Vagina (tissue), 2 donors: Measurements from ENCODE around the gene GPM6B.

Source experiments
- CTCF ChIP-seq, 3 experiments: fragments of 450-650 bp in 2 of 3; fragments of 200-600 bp in 1 of 3; sonication (generic) in 1 of 3; IDR thresholded peaks; one replicate each; pipeline ENCODE4 v1.5.1; 2017 to 2019; ENCODE audit warnings: antibody characterized with exemption in 3 of 3, mild to moderate bottlenecking in 2 of 3, moderate library complexity in 2 of 3
- POLR2A ChIP-seq, 2 donors: fragments of 450-650 bp; IDR thresholded peaks; one replicate each; pipeline ENCODE4 v1.6.1; 2017; ENCODE audit warnings: antibody characterized with exemption in 2 of 2, mild to moderate bottlenecking in 2 of 2, moderate library complexity in 2 of 2
- POLR2AphosphoS5 ChIP-seq, 2 donors: sonication (generic); formaldehyde crosslinking; IDR thresholded peaks; one replicate each; pipeline ENCODE4 v1.9.0; 2017; ENCODE audit warnings: antibody characterized with exemption in 2 of 2, mild to moderate bottlenecking in 2 of 2, low read depth in 1 of 2; ENCODE audit not compliant: insufficient read depth in 1 of 2

GRCh38 chrX:13780868-13781427, 35.9 kb downstream of the GPM6B start:
- TF ChIP-seq CTCF (IDR thresholded peaks at IDR 0.05) (no peak), POLR2A (IDR thresholded peaks at IDR 0.05) (no peak), POLR2AphosphoS5 (IDR thresholded peaks at IDR 0.05; ENCODE audit: insufficient read depth in 1 of 2, low read depth in 1 of 2) (no peak)
